ENCODE data around the gene MBNL2.

DNA sequence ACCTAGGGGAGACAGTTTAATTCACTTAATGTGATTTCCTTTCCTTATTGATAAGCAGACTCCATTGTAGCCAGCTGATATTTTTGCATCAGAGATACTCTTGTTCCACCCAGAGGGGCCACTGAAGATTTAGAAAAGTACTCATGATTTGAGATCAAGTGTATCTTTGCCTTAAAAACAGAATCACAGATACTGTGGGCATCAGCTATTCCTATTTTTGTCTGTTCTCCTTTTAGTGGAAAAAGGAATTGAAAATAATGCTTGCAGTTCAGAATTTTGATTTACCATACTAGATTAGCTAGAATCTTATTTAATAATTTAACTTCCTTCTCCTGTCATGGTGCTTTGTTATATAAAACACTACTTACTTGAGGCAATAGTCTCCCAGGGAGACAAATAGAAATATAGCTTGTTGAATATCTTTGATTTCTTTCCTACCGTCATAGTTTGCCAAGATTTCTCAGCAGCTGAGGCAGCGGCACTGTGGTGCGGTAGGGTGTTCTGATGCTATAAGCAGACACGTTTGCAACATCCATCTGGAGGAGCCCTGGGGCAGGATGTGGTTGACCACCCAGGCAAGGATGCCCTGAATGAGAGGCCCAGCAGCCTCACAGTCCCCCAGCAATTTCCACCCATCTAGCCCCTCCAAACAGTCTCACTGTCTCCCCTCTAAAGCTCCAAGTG is 164.8 kb downstream of the MBNL2 start:
- TF ChIP-seq TAF1 (IDR thresholded peaks at IDR 0.05; ENCODE audit: borderline replicate concordance, low read depth, low read length) (no peak), POLR2AphosphoS5 (IDR thresholded peaks at IDR 0.05; ENCODE audit: low read depth, low read length) (no peak), POLR2A (IDR thresholded peaks at IDR 0.05; ENCODE audit: low read depth, low read length) (no peak)
